H9 (cell line): ENCODE measurements around the gene SLC37A4. TPM values are rescaled to one million over a fixed set of nuclear protein-coding genes. Genes with fewer than 3 reads are reported as not detected.

Experiments
- DNase-seq: peaks from one replicate; pipeline ENCODE4 v3.0.0-alpha.2; 2017
- H2AFZ ChIP-seq: one replicate; pipeline ENCODE4 v1.6.1; 2013; ENCODE audit warnings: mild to moderate bottlenecking, low read length, control low read depth, moderate library complexity
- H2AK5ac ChIP-seq: 2 replicates; pipeline ENCODE4 v1.6.1; 2013; ENCODE audit warnings: low read length, control low read depth, mixed read lengths; ENCODE audit not compliant: insufficient read length
- H2BK120ac ChIP-seq: one replicate; pipeline ENCODE4 v1.6.1; 2013; ENCODE audit warnings: low read depth, mild to moderate bottlenecking, low read length, control low read depth, inconsistent platforms; ENCODE audit not compliant: poor library complexity, severe bottlenecking
- H2BK12ac ChIP-seq: 2 replicates; pipeline ENCODE4 v1.6.1; 2013; ENCODE audit warnings: low read length, control low read depth, mixed read lengths, low read depth; ENCODE audit not compliant: insufficient read length
- H2BK15ac ChIP-seq: 2 replicates; pipeline ENCODE4 v1.6.1; 2013; ENCODE audit warnings: low read depth, low read length, control low read depth
- H2BK20ac ChIP-seq: one replicate; pipeline ENCODE4 v1.6.1; 2013; ENCODE audit warnings: low read depth, mild to moderate bottlenecking, low read length, control low read depth, inconsistent platforms; ENCODE audit not compliant: poor library complexity, severe bottlenecking
- H2BK5ac ChIP-seq: 2 replicates; pipeline ENCODE4 v1.6.1; 2013; ENCODE audit warnings: low read length, control low read depth, mixed read lengths; ENCODE audit not compliant: insufficient read length
- H3K14ac ChIP-seq: 2 replicates; pipeline ENCODE4 v1.6.1; 2013; ENCODE audit warnings: low read length, control low read depth; ENCODE audit not compliant: insufficient read depth
- H3K18ac ChIP-seq: 2 replicates; pipeline ENCODE4 v1.6.1; 2013; ENCODE audit warnings: low read depth, mild to moderate bottlenecking, mixed read lengths, low read length, control low read depth; ENCODE audit not compliant: insufficient read length
- H3K23ac ChIP-seq: 2 replicates; pipeline ENCODE4 v1.6.1; 2013; ENCODE audit warnings: low read length, control low read depth, mixed read lengths, low read depth; ENCODE audit not compliant: insufficient read length
- H3K23me2 ChIP-seq: 2 replicates; pipeline ENCODE4 v1.6.1; 2013; ENCODE audit warnings: low read depth, mild to moderate bottlenecking, mixed read lengths, low read length, control low read depth; ENCODE audit not compliant: insufficient read length, poor library complexity, severe bottlenecking
- H3K27ac ChIP-seq: 2 replicates; pipeline ENCODE4 v1.5.1; 2013; ENCODE audit warnings: low read length, control low read depth, mixed read lengths, low read depth; ENCODE audit not compliant: insufficient read length
- H3K27me3 ChIP-seq: 2 replicates; pipeline ENCODE4 v1.6.1; 2013; ENCODE audit warnings: low read length, control low read depth, inconsistent platforms; ENCODE audit not compliant: insufficient read depth
- H3K4ac ChIP-seq: 2 replicates; pipeline ENCODE4 v1.6.1; 2013; ENCODE audit warnings: low read depth, mild to moderate bottlenecking, control low read depth, inconsistent platforms, low read length, moderate library complexity
- H3K4me1 ChIP-seq: 2 replicates; pipeline ENCODE4 v1.6.1; 2013; ENCODE audit warnings: low read length, control low read depth, inconsistent platforms; ENCODE audit not compliant: insufficient read depth
- H3K4me2 ChIP-seq: 2 replicates; pipeline ENCODE4 v1.6.1; 2013; ENCODE audit warnings: low read length, control low read depth, mixed read lengths; ENCODE audit not compliant: insufficient read length, insufficient read depth
- H3K56ac ChIP-seq: 2 replicates; pipeline ENCODE4 v1.6.1; 2013; ENCODE audit warnings: low read depth, mild to moderate bottlenecking, mixed read lengths, low read length, control low read depth; ENCODE audit not compliant: insufficient read length
- H3K79me1 ChIP-seq: 2 replicates; pipeline ENCODE4 v1.6.1; 2013; ENCODE audit warnings: low read depth, mild to moderate bottlenecking, moderate library complexity, low read length, control low read depth, inconsistent platforms; ENCODE audit not compliant: insufficient read depth, poor library complexity, severe bottlenecking
- H3K79me2 ChIP-seq: 2 replicates; pipeline ENCODE4 v1.6.1; 2013; ENCODE audit warnings: low read length, control low read depth, inconsistent platforms; ENCODE audit not compliant: insufficient read depth
- H3K9ac ChIP-seq: 2 replicates; pipeline ENCODE4 v1.6.1; 2013; ENCODE audit warnings: low read length, control low read depth, mixed read lengths; ENCODE audit not compliant: insufficient read length; ENCODE audit errors: extremely low read depth
- H3K9me3 ChIP-seq: one replicate; pipeline ENCODE4 v1.6.1; 2013; ENCODE audit warnings: low read depth, low read length, inconsistent platforms; ENCODE audit not compliant: control insufficient read depth
- H3T11ph ChIP-seq: one replicate; pipeline ENCODE4 v1.6.1; 2013; ENCODE audit warnings: mild to moderate bottlenecking, low read length, control low read depth, inconsistent platforms
- H4K20me1 ChIP-seq: one replicate; pipeline ENCODE4 v1.6.1; 2013; ENCODE audit not compliant: control insufficient read depth, insufficient read length, insufficient read depth
- H4K5ac ChIP-seq: 2 replicates; pipeline ENCODE4 v1.6.1; 2013; ENCODE audit warnings: low read depth, mild to moderate bottlenecking, mixed read lengths, low read length, control low read depth; ENCODE audit not compliant: insufficient read length
- H4K8ac ChIP-seq: replicated peaks from 2 replicates; pipeline ENCODE4 v1.6.1; 2013; ENCODE audit warnings: low read length, control low read depth, mixed read lengths, low read depth; ENCODE audit not compliant: insufficient read length
- H4K91ac ChIP-seq: 2 replicates; pipeline ENCODE4 v1.6.1; 2013; ENCODE audit warnings: low read depth, mild to moderate bottlenecking, moderate library complexity, mixed read lengths, low read length, control low read depth; ENCODE audit not compliant: insufficient read length
- H3K27ac Mint-ChIP-seq, 3 experiments: 2 replicates in 2 of 3; 3 replicates in 1 of 3; pipeline ENCODE4 v1.8.0; 2020 to 2021; ENCODE audit warnings: mixed read lengths in 3 of 3, mild to moderate bottlenecking in 1 of 3, moderate library complexity in 1 of 3
- H3K27me3 Mint-ChIP-seq: 2 replicates; pipeline ENCODE4 v1.8.0; 2021; ENCODE audit warnings: low read depth, mild to moderate bottlenecking, moderate library complexity, mixed read lengths
- H3K36me3 Mint-ChIP-seq, 3 experiments: 2 replicates in 2 of 3; 3 replicates in 1 of 3; pipeline ENCODE4 v1.8.0; 2020 to 2021; ENCODE audit warnings: low read depth in 3 of 3, mixed read lengths in 3 of 3; ENCODE audit not compliant: insufficient read depth in 1 of 3
- H3K4me1 Mint-ChIP-seq, 2 experiments: 2 replicates each; pipeline ENCODE4 v1.8.0; 2020; ENCODE audit warnings: mixed read lengths in 2 of 2
- H3K4me3 Mint-ChIP-seq, 2 experiments: 2 replicates in 1 of 2; 3 replicates in 1 of 2; pipeline ENCODE4 v1.8.0; 2020 to 2021; ENCODE audit warnings: mild to moderate bottlenecking in 2 of 2, mixed read lengths in 2 of 2, moderate library complexity in 1 of 2
- H3K9me3 Mint-ChIP-seq, 2 experiments: 2 replicates in 1 of 2; 3 replicates in 1 of 2; pipeline ENCODE4 v1.8.0; 2020; ENCODE audit warnings: mild to moderate bottlenecking in 2 of 2, mixed read lengths in 2 of 2, moderate library complexity in 1 of 2
- WGBS: extraction: QIAGEN DNeasy Blood & Tissue Kit; methylation state at CpG from one replicate; pipeline ENCODE4 v1.1.7; 2013; ENCODE audit warnings: missing lambda C conversion rate, low lambda C conversion rate, mixed read lengths; ENCODE audit not compliant: insufficient read length; ENCODE audit errors: extremely low coverage; 5-methylcytosine and 5-hydroxymethylcytosine counted together
- total RNA-seq: library from RNA; stranded (reverse); gene quantifications from 2 replicates; pipeline ENCODE4 v1.2.1, GENCODE V29; 2021
- TF ChIP-seq, protein P1 (sequence below): fragments of 200-600 bp; sonication (generic); conservative IDR thresholded peaks from 3 replicates; pipeline ENCODE4 v1.8.0; 2021; ENCODE audit warnings: antibody characterized with exemption, mild to moderate bottlenecking

SLC37A4 gene
- total RNA-seq, 1 experiment from 2014 or later: 41.0 TPM

DNA sequence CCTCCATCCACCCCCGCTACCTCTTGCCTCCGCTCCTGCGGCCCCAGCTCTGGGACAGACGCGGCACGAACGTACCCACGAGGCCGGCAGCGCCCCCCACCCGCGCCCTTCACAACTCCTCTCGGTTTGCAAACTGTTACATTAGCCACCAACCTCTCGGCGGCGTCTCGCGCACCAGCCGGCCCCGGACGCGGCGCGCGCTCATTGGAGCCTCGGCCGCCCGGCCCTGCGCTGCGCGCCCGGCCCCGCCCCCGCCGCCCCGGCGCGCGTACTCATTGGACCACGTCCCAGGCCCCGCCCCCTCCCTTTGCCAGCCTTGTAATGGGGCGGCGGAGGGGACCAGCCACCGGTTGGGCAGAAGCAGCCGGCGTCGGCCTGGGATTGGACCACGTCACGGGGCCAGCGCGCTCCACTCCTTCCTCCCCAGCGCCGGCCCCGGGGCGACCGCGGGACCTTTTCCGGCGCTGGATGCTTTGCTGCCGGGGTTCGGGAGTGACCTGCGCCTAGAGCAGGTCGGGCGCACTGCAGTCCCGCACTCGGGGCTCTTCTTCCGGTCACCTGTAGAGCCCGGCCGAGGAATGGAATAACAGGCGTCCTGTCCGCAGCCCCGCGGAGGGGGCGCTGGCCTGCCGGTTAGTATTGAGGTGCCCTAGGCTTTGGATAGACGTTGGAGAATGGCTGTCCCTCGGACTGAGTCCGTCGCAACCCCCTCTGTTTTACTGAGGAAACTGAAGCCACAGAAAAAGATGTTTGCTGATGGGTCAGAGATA is 26.5 kb upstream of the SLC37A4 start, which contains the start of gene HYOU1:
HYOU1 (minus strand) TSS at position 206 of the 770 bp plus-strand sequence. CDS start 1,045 bp downstream, outside the sequence.
- H3K4me1 ChIP-seq: no peaks in the 10 kb centered on the region; the same call in 1 of the 2 replicates
- TF ChIP-seq, protein P1, sequence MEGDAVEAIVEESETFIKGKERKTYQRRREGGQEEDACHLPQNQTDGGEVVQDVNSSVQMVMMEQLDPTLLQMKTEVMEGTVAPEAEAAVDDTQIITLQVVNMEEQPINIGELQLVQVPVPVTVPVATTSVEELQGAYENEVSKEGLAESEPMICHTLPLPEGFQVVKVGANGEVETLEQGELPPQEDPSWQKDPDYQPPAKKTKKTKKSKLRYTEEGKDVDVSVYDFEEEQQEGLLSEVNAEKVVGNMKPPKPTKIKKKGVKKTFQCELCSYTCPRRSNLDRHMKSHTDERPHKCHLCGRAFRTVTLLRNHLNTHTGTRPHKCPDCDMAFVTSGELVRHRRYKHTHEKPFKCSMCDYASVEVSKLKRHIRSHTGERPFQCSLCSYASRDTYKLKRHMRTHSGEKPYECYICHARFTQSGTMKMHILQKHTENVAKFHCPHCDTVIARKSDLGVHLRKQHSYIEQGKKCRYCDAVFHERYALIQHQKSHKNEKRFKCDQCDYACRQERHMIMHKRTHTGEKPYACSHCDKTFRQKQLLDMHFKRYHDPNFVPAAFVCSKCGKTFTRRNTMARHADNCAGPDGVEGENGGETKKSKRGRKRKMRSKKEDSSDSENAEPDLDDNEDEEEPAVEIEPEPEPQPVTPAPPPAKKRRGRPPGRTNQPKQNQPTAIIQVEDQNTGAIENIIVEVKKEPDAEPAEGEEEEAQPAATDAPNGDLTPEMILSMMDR: peak; percentile 51; the same call in 2 of the 3 replicates
- peaks cover 43 to 46% (median 43%) of the 10 kb centered on the region in 3 experiments for H3K36me3 Mint-ChIP-seq
- H3K4ac ChIP-seq: no peak within 1 kb of the TSS
- H3K27me3 ChIP-seq: 0 out of 2 replicates have a peak, but pooled peaks cover 3% of the 10 kb centered on the region
- no peak within 1 kb of the TSS for H2AFZ ChIP-seq
- H3K79me1 ChIP-seq: peaks cover 13% of the 10 kb centered on the region
- no peak within 1 kb of the TSS for H4K8ac ChIP-seq
- H2BK15ac ChIP-seq: no peak within 1 kb of the TSS
- H3K9me3 Mint-ChIP-seq: peaks cover 0 to 2% of the 10 kb centered on the region in 2 experiments; a peak in 3 of 5 replicates
- H3K79me2 ChIP-seq: peaks cover 10% of the 10 kb centered on the region
- no peak within 1 kb of the TSS for H2BK20ac ChIP-seq
- H3K4me2 ChIP-seq: peak within 1 kb of the TSS; percentile 77
- peak within 1 kb of the TSS; percentile 95 to 99 for H3K4me3 Mint-ChIP-seq
- no peak within 1 kb of the TSS for H2BK120ac ChIP-seq
- H3K9me3 ChIP-seq: no peaks in the 10 kb centered on the region
- H3K27me3 Mint-ChIP-seq: no peaks in the 10 kb centered on the region
- H3K9ac ChIP-seq: peak within 1 kb of the TSS; percentile 86
- no peak within 1 kb of the TSS for H3K56ac ChIP-seq
- H2BK5ac ChIP-seq: no peak within 1 kb of the TSS
- no peak within 1 kb of the TSS for H4K5ac ChIP-seq
- no peaks in the 10 kb centered on the region for H4K20me1 ChIP-seq
- H3K18ac ChIP-seq: peak within 1 kb of the TSS; percentile 92
- peak within 1 kb of the TSS; percentile 87 for H3K14ac ChIP-seq
- no peak within 1 kb of the TSS for H3T11ph ChIP-seq
- H2BK12ac ChIP-seq: no peak within 1 kb of the TSS
- H3K27ac Mint-ChIP-seq: peak within 1 kb of the TSS; percentile 96 to 99 (median 99)
- H3K23ac ChIP-seq: no peak within 1 kb of the TSS
- WGBS: no CpG with 5 or more reads among the region's 79 CpGs
- peaks cover 13 to 22% of the 10 kb centered on the region in 2 experiments for H3K4me1 Mint-ChIP-seq
- DNase-seq: peak; percentile 99
- peak within 1 kb of the TSS; percentile 29 for H3K27ac ChIP-seq
- peaks cover 6% of the 10 kb centered on the region for H3K23me2 ChIP-seq
- H2AK5ac ChIP-seq: no peak within 1 kb of the TSS
- H4K91ac ChIP-seq: no peak within 1 kb of the TSS
